ENCODE data around the gene SMC6.

The SMC6 gene

DNA sequence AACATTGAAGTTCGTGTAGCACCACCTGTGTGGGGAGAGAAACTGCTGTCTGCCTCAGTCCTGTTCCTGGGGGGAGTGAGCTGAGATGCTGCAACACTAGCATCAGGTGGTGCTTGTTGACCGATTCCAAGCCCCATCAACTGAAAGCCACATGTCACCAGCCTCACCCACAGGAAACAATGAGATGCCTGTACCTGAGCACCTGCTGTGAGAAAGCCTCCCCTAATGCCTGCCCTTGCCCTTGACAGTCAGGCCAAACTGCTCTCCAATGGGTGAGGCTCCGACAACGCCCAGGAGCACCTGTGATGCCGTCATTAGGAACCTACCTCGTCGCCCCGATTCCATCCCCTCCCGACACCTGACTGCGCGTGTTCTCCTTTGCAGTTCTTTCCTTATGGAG lies 104.6 kb downstream of the SMC6 start:
- no peak for DNase-seq (ENCODE audit: low read depth)

DNA sequence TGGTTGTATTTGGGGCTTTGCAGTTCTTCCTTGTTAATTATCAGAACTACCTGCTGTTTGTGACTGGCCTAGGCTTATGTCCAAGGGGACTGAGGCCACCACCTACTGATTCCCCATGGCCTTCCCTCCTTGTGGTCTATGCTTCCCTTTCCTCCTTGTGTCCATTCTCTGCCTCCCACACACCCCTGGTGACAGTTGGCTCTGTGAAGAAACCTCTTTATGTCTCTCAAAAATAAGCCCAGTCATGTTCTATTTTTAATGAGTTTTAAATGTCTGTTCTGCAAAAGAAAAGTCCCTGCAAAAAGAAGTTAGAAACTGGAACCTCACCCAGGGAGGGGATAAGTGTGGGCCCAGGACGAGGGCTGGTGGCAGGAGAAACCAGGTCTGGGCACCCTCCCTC lies 105.0 kb downstream of the SMC6 start:
- peak; percentile 18 for DNase-seq (ENCODE audit: low read depth)

DNA sequence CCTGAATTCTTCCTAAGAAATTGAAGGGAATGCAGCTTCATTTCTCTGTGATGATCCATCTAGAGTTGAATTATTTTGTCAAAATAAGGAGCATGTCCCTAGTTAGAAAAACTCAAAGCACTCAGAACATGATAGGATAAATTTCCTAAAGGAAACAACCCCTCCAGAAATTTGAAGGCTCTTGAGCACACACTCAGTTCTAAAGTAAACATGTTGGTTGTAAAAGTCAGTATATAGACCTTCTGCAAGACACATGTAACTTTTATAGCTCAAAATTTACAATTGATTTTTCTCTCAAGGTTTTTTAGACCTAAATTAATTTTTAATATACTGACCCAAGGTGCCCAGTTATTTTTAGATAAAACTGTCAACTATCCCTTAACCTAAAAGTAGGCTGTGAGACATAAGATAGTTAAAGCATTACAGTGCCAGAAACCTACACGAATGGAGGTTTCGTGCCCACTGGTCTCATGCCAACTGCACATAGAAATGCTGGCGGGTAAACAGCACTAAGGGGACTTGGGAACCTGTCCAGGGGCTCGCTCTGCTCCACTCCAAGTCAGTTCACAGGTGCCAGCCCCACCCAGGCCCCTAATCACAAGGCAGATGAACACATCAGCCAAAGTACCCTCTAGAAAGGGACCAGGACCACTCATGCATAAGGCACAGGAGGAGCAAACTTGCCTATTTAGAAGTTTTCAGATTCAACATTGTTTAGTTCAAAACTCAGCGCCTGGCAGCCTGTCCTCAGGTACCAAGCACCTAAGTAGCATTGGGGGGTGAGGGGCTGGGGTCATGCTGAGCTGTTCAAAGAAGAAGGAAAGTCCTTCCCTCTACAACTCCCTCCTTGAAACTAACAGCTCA lies 106.5 kb downstream of the SMC6 start:
- DNase-seq (ENCODE audit: low read depth), result no peak

DNA sequence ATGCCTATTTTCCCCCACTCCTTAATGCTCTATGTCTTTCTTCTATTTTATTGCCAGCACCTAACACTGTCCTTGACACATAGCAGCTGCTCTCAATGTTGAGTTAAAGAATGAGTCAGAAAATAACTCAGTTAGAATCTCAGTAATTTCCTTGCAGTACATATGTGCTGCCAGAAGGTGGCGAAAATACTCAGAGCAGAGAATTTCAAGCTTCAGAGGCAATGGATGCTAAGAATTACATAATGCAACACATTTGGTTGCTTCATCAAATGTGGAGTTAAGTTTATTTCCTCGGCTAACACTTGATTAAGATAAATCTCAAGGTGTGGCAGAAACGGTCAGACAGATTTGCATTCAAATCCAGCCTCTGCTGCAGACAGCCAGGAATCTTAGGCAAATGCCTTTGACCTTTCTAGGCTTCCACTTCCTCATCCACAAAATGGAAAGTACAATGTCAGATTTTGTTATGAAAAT lies 107.5 kb downstream of the SMC6 start:
- DNase-seq (ENCODE audit: low read depth), result peak; percentile 26

DNA sequence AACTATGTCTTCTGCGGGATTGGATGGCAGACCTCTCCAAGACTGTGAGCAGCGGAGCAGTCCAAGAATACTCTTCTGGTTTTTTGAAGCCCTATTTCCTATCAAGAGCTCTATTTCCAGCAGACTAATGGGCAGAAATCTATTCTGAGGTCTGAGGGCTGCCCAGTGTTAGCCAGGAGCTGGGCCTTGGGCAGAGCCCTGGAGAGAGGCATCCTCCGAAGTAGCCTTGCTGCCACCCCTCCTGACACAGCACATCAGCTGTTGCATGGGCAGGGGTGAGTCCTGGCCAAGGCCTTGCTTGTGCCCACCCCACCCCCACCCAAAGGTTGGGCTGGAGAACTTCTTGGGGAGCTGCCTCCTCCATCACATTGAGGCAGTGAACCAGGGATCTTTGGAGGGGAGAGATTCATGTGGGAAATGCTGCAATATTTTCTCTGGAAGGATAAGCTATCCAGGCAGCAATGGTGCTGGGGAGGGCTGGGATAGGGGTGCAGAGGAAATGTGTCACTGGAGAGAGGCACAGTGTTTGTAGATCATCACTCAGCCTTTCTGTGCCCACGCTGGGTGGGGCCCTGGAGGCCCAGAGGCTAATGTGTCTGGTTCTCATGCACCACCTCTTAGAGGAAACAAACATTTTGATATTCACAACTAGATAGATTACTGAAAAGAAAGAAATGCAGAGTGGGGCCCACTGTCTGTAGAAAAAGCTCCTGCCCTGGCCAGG lies 108.5 kb downstream of the SMC6 start:
- DNase-seq (ENCODE audit: low read depth), result no peak

DNA sequence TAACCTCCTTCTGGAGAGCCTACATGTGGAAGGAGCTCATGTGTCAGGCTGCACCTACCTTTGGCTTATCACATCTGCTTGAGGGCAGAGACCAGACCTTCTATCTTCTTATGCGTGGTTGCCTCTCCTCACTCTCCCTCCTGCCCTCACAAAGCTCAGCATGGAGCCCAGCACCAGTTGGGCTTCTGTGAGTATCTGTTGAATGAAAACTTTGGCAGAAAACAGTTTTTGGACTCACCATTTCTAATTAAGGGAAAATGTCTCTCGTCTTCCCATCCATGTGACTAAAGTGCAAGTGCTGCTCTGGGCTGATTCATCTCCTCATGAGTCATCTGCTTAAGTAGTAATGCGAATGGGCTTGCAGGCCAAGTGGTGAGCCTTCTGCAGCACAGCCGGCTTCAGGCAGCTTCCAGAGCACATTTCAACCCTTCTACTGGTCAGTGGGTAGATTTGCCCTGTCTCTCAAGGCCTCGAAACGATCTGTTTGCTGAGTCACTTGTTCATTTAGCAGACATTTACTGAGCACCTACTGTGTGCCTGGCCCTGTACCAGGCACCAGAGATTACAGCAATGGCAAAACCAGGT lies 110.5 kb downstream of the SMC6 start:
- DNase-seq (ENCODE audit: low read depth), result no peak

DNA sequence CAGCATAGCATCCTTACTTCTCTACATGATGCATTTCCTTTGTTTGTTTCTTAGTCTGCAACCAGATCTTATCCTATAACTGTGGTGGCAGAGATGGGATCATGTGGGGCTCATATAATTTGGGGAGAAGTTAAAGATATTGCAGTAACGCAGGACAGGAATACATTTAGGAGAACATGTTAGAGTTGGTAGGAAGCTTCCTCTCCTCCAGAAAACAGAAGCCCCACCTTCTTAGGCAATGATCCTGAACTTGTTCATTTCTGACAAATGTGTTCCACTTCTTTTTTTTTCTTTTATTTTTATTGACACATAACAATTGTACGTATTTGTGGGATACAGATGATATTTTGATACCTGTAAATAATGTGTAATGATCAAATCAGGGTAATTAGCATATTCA lies 113.2 kb downstream of the SMC6 start:
- DNase-seq (ENCODE audit: low read depth), result no peak

DNA sequence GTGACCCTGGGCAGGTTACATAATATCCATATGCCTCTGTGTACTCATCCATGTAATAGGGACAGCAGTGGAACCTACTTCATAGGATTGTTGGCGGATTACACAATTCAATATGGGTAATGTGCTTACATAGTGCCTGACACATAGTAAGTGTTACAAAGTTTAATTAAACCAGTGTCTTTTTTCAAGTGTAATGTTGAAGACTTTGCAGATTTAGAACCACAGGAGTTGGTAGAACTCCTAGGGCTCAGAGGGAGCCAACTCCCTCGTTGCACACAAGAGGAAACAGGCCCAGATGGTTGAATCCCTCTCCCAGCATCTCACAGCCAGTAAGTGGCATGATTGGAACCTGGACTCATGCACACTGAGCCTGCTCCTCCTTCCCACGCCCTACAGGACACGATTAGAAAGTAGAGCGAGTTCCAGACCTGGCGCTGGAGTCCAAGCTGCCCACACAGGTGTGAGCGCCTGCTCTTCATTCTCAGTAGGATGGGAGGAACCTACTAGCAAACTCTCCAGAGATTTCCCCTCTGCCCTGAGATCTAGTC lies 115.3 kb downstream of the SMC6 start:
- no peak for DNase-seq (ENCODE audit: low read depth)

DNA sequence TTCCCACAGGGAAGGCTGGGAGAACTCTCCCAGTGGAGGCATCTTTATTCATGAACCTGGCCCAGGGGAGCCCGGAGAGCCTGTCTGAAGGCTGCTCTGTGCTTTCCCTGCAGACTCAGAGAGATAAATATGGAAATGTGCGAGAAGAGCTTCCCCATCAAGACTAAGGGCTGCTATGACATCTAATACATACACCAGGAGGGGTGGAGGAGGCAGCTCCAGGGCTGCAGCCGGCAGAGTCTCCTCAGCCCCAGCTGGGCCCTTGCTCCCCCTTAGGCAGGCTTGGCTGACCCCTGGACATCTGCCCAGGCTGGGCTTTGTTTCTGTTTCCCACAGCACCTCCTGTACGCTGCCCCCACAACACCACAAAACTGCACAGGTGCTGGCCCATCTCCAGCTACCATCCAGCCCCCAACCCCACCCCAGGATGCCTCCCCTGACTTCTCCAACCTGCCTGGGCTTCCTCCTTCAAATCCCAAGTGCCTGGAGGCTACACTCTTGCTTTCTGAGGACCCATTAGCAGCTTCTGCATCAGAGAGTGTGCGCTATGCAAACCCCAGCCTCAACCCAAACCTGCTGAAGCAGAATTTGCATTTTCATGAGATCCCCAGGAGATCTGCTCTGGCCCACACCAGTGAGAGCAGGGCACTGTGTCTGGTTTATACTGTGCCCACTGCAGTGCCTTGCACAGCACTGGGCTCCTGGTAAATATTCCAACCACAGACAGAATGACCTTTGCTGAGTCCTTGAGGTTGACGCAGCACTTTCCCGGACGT lies 116.3 kb downstream of the SMC6 start:
- DNase-seq (ENCODE audit: low read depth), result no peak

DNA sequence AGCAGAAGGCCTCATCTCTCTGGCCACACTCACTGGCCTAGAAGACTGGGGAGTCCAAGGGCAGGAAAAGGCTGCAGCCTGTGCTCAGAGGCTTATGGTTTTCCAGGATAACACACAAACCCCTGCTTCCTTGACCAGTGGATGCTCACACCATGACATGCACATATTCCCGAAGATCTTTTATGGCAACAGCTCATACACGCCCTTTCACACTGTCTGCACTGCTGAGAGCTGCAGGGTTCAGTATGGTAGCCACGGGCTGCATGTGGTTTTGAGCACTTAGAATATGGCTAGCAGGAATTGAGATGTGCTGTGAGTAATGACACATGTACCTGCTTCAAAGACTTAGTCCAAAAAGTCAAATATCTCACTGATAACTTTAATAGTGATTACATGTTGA lies 117.4 kb downstream of the SMC6 start:
- no peak for DNase-seq (ENCODE audit: low read depth)

DNA sequence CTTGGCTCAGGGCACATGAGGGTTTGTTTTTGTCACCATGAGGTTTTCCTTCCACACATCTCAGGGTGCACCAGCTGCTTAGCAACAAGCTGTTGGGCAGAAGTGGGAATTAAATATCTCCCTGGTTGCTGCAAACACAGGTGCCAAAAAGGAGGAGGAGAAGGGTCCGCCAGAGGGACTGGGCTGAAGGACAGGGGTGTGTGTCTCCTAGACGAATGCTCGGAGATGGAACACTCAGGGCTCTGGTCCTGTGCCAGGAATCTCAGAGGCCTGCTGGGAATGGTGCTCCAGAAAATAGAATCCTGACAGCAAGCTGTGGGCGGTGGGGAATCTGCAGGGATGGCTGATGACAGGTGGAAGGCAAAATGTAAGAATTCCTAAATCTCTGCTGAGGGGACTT lies 118.6 kb downstream of the SMC6 start:
- DNase-seq (ENCODE audit: low read depth), result no peak

DNA sequence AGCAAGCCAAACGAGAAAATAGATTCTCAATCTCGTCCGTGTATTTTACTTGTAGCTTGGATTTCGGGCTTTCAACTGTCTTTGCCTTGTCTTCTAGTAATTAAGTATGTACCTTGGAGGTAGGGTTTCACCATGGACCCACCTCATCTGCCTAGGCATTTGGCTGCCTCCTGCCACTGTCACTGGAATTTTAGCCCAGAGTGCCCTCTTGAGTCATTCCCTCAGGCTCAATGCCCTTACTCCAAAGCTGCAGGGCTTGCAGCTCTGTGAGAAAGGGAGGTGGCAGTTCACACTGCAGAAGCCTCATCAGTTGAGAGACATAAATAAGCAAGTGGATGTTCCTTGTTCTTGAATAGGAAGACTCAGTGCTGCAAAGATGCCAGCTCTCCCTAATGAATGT lies 123.5 kb downstream of the SMC6 start:
- DNase-seq (ENCODE audit: low read depth), result no peak

DNA sequence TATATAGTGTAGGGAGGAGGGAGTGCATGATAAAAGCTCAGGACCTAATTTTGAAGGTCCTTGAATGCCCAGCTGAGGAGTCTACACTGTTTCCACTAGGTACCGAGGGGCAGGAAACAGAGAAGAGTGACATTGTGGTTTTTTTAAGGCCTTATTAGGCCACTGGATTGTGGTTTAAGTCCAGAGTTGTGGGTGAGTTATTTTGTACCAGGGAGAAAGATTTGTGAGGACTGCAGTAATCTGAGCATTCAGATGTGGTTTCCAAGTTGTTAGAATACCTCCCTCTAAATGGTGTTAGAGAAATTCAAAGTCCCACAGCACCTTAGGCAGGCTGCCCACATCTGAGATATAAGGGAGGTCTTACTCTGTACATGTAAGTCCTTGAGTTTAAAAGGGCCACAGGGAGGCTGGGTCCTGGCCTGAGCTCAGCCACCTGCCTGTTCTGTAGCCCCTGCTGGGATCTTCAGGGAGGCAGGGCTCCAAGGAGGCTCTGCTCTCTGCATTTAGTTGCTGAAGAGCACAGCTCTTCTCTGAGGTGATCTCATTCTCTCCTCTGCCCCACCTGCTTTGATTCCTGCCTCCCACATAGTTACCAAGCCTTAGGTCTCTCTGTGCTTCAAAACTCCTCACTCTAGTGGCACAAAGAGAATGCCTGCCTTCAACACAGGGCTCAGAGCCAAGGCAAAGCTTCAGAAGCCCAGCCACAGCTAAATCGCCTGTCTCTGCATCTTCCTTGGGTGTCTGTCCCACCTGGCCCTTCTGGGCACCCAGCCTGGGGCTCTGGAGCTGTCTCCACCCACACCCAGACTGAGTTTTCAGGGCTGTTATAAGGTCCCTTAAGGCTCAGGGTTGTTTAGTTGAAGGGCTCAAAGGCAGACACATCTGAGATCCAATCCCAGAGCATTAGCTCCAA lies 125.0 kb downstream of the SMC6 start:
- no peak for DNase-seq (ENCODE audit: low read depth)

DNA sequence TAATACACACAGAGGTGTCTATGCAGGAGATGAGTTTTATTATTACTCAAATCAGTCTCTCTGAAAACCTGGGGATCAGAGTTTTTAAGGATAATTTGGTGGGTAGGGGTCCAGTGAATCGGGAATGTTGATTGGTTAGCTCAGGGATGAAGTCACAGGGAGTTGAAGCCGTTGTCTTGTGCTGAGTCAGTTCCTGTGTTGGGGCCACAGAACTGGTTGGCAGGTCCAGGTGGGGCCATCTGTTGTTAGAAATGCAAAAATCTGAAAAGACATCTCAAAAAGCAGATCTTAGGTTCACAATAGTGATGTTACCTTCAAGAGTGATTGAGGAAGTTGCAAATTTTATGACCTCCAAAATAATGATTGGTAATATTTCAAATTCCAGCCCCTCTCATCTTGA lies 126.2 kb downstream of the SMC6 start:
- DNase-seq (ENCODE audit: low read depth), result no peak

DNA sequence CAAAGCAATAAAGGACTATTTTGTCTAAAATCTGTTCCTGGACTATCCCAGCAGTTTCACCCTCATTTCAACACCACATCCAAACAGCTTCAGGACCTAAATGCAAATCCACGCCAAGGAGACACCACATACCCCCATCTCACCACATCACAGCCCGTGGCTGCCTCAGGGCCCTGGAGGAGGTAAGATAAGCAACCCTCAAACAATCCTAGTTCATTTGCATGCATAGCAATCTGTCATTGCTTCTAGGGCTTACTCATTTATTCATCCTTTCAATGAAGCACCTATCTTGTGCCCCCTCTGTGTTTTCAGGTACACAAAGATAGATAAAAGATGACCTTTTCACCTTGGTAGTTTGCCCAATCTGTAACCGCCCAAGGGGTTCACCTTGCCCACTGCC lies 126.6 kb downstream of the SMC6 start:
- DNase-seq (ENCODE audit: low read depth), result no peak

DNA sequence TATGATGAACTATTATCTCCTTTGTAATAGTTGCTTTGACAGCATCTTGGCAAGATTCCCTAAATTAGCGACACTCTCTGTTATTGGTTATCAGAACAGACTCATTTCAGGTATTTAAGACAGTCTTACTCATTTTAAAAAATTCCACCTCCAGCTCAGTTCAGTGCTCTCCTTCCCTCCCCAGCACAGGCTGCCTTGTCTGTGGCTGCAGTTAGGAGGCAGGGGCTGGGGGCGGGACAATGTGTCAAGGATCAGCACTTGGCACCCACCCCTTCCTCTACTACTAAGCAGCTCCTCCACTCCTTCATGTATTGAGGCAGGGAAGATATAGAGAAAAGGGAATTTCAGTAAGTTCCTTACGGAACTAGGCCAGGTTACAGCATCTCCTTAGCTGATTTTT lies 128.2 kb downstream of the SMC6 start:
- DNase-seq (ENCODE audit: low read depth), result no peak

DNA sequence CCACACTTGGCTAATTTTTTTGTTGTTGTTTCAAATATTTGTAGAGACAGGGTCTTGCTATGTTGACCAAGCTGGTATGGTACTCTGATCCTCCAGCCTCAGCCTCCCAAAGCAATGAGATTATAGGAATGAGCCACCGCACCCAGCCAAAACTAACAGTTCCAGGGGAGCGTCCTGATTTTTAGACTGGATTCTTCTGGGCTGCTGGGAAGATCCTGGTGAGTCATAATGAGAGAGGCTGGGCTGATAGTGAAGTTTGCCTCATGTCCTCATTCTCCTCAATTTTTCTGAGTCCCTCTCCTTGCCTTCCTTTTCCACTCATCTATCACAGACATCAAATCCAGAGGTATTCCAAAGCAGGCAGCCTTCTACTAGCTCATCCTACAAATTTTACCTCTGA lies 131.8 kb downstream of the SMC6 start:
- DNase-seq (ENCODE audit: low read depth), result no peak

DNA sequence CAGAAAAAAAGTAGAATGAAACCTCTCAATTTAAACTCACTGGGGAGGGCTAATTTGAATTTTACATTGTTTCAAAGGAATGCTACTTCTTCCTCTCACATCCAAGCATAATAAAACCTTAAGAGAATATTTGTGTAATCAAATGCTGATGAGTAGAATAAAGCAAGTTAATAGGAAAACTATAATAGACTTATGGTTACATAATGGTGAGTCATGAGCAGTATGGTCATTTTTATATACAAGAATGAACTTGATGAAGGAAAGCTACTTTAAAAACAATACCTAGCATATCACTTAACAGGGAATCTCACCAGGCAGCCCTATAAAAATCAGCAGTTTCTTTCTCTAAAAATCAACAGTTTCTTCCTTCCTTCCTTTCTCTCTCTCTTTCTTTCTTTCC lies 132.8 kb downstream of the SMC6 start:
- DNase-seq (ENCODE audit: low read depth), result no peak

DNA sequence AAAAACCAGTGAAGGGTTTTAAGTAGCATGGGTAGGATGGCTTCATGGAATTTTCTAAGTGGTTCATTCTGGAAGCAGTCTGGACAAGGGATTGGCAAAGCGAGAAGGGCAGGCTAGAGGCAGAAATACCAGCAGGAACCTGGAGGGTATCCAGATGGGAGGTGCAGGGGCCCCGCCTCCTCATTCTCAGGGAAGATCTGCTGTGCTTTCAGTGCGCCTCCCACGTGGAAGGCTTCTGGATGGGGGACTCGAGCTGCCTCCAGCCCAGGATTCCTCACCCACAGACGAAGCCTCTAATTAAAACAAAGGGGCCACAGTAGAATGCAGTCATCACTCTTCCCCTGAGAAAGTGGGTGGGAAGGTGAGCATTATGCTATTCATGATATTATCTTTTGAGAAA lies 133.3 kb downstream of the SMC6 start:
- DNase-seq (ENCODE audit: low read depth), result no peak

DNA sequence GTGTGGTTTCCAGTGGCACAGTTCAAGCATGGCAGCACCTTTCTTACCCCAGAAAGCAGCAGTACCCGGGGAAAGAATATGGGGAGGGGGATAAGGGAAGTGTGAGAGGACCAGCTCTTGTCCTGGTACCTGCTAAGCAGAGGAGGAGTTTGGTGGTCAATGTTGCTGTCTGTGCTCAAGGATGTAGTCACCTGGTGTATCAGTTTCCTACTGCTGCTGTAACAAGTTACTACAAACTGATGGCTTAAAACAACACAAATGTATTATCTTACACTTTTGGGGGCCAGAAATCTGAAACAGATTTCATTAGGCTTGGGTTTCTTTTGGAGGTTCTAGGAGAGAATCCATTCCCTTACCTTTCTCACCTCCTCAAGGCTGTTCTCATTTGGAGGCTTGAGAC lies 135.7 kb downstream of the SMC6 start:
- DNase-seq (ENCODE audit: low read depth), result no peak

DNA sequence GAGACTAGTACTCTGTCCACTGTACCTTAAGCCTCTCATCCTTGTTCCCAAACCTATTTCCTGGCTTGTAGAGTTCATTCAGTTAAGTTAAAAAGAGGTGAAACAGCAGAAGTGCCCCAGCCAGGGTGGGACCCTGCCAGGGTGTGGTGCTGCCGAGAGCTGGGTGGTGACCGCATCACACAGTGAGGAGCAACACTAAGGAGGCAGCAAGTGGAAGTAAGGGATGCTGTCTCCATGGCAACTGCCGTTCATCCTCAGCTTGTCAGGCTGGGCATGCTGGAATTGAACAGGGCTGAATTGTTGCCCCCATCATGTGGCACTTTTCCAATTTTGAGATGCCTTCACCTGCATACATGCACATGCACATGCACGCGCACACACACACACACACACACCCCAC lies 136.1 kb downstream of the SMC6 start:
- DNase-seq (ENCODE audit: low read depth), result no peak

Measured in CMK (cell line).